ENCODE results near the gene FGFR2. TPM values are rescaled to one million over a fixed set of nuclear protein-coding genes. Genes with fewer than 3 reads are reported as not detected.

The FGFR2 gene
- polyA plus RNA-seq, 1 donor = 115 TPM

DNA sequence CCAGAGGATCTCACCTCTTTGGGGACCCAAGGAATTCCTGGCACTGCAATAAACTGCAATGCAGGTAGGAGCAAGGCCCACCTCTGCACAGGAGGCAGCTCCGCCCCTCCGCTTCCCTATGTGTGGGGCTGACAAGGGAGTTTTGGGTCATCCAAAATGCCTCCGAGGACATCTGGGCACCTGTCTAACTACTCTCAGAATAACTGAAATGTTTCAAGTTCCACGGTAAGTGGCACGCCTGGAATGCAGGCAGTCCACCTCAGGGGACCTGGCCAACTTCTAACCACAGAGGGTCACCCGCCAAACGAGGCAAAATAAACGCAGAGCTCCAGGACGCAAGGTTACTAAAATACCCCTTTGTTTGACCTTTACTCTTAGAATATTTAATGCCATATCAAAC lies 102.5 kb downstream of the FGFR2 start:
- DNase-seq = no peak

DNA sequence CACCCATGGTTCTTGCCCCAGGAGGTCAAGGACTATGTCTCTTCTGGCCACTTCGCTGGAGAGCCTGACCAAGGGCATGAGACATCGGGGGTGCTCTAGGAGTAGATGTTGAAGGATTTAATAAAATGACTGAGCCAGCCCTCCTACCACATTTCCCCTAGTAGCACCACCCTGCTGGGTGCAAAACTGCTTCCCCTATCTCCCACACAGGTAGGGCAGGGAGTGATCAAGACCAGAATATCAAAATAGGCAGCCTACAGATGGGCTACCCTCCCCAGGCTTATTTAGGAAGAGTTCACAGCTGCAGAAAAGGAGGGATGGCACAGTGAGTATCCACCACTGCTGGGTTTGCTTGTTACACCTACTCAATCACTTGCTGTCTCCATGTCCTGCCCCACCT lies 103.9 kb downstream of the FGFR2 start:
- no peak for DNase-seq

DNA sequence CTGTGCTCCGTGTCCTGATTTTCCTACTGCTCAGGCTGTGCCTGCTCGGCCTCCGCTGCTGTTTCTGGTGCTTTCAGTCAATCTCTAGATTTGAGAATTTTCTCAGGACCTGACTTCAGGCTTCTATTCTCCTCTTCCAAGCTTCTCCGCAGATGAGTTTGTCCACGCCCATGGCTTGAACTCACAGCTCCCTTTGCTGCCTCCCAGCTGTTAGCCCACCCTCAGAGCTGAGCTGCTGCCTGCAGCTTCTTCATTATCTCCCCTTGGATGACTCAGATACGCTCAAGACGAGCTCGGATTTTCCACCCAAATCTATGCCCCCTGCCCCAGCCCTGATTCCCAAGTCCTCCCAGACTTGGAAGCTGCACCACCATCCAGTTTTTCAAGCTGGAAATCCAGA lies 104.7 kb downstream of the FGFR2 start:
- DNase-seq = no peak

DNA sequence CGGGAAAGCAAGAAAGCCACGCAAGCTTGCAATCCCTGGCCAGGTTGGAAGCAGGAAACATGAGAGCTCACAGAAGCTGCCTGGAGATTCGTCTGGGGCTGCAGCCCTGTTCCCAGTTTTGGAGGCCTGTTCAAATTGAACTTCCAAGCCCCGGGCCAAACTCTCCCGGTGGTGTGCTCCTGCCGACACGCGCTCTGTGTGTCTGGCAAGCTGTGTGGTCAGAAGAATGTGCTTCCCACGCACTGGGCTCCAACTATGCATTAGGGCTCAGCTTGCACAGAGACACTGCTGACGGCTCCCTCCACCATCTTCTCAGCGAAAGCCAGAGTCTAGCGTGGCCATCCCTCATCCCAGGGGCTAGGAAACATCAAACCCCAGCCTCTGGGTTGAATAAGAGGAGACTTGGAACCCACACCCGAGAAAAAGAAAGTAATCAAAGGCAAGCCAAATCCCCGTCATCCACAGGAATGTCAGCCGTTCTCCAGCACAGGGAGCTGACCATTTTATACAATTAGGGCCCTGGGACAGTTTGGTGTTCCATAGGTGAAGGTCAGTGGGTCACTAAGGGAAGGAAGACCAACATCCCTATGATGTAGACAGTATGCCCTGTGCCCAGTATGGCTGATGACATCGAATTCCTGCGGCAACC lies 107.2 kb downstream of the FGFR2 start:
- no peak for DNase-seq

DNA sequence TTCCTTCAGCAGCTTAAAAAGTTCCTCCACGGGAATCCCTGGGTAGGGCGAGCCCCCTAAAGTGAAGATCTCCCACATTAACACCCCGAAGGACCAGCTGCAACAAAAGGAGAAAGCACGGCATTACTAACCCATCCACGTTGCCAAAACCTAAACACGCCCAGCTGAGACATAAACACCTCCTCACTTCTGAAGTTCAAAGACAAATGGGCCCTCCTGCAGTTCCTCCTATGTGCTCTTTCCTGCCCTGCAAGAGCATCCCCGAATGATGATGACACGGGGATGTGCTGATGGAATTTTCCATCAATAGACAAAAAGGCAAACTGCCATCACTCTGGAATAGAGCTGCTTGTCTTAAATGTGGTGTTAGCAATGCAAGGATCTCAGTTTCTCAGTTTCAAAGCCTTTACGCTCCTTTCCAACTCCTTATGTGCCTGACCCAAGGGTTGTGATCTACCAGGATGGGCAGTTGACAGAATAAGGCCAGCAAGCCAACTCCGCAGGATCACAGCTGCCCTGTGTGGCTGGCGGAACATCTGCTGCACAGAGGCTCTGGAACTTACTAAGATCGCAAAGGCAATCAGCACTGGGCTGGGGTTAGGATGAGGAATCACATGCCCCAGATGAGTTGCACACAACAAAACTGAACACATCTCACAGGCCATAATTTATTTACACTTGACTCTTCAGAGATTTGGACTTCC lies 112.7 kb downstream of the FGFR2 start:
- DNase-seq = no peak

DNA sequence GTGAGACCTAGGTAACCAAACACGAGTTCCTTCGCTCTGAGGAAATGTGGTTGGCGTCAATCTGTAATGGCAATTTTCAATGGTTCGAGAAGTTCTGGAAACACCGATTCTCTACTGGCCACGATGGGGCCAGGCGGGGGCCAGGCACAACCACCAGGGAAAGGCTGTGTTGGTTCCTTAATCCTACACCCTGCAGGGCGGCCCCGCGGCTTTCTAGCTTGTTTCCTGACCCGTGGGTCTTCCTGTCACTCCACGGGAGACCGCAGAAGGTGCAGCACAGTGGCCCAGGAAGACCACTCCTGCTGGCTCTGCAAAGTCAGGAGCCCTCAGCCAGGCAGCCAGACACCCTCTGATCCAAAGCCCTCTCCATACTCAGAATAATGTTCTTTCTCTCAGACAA lies 113.4 kb downstream of the FGFR2 start:
- DNase-seq = no peak

DNA sequence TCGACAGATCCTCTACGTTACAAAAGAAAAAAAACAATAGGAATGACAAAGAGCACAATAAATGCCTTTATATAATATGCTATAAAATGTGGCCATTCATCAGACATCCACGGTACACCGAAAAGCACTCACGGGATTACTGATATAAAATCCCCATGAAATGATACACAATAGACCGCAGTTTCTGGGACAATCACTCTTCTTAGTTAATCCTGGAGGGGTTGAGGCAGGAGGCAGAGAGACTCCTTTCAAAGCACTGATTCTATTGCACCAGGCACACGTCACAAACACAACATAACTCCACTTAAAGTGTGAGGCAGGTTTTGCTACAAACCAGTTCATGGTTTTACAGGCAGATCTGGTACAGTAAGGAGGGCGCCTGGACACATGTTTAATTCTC lies 113.8 kb downstream of the FGFR2 start:
- DNase-seq = no peak

DNA sequence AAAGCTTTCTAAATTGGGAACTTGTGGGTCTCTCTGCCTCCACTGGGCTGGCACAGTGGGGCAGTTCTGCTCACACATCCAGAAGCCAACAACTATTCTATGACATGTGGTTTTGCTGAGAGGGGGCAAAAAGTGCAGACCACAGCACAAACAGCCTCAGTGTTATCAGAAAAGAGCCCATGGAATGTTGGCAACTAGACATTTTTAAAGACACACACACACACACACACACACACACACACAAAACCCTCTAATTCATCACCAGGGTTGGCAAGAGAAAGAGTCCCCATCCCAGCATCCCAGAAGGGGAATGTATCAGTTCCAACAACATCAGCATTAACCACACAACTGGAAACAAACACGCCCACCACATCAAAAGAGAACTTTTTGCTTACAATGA lies 117.1 kb downstream of the FGFR2 start:
- DNase-seq = no peak

DNA sequence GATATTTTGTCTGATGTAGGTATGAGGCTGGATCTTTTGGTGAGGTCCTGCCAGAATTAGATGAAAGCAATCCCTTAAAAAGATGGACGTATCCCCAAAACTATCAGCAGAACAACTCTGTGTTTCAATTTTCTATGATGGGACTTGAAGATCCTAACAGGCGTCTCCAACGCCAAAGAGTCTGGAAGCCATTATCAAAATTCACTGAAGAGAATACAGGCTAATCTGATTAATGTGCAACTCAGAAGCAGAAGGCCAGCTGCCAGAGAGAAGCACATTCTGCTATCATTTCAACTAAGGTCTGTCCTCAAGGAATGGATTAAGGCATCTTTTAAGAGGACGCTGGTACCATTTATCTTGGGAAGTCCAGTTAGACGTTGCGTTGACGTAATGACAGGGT lies 119.7 kb downstream of the FGFR2 start:
- DNase-seq = no peak

DNA sequence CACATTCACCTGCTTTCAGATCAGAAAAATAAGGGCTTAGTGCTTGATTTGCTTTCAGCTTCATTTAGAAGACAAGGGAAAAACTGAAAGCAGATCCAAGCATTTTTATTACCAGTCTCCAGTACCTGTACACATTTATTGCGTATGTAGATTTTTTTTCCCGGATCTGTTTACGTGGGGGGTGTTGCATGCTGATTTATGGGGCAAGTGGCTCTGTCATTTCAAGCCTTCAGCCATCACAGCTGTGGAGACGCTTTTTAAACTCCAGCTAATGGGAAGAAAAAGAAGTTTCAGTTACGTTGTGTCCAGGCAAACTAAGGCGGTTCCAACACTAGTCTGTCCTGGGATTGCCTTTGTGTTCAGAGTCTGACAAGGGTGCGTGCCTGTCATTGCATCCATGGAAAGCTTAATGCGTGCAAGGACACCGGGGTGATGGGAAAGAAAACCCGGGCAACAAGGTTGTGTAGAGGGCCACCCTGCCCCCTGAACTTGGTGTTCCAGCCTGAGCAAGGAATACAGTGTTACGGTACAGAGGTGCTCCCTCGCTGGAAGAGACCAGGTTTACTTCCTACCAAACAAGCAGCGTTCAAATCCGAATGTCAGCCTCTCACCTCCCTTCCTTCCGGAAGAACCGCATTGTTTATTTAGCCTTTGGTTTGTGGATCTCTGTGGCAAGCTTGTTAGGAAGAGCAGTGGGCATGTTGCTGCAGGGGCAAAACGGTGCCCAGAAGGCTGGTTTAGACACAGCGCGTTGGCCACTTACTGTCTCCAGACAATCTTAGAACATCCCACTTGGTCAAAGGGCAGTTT lies 128.2 kb downstream of the FGFR2 start:
- DNase-seq = peak; percentile 46

DNA sequence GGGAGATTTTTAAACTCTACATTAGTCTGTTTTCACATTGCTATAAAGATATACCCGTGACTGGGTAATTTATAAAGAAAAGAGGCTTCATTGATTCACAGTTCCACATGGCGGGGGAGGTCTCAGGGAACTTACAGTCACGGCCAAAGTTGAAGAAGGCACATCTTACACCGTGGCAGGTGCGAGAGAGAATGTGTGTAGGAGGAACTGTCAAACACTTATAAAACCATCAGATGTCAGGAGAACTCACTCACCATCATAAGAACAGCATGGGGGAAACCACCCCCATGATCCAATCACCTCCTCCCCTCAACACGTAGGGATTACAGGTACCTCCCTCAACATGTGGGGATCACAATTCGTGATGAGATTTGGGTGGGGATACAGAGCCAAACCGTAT lies 129.5 kb downstream of the FGFR2 start:
- no peak for DNase-seq

DNA sequence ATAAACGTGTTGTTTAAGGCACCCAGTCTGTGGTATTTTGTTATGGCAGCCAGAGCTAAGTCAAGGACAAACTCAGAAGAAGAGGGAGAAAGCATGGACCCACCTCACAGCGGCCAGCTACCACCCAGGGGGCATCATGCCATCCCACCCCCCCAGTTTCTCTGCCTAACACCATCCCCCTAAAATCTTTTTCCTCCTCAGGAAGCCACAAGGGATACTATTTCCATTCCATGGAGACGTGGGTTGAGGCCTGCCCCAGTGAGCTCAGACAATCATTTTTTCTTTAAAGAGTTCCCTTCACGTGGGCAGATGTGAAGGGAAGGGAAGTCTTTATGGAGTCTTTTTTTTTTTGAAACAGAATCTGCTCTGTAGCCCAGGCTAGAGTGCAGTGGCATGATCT lies 131.8 kb downstream of the FGFR2 start:
- no peak for DNase-seq

DNA sequence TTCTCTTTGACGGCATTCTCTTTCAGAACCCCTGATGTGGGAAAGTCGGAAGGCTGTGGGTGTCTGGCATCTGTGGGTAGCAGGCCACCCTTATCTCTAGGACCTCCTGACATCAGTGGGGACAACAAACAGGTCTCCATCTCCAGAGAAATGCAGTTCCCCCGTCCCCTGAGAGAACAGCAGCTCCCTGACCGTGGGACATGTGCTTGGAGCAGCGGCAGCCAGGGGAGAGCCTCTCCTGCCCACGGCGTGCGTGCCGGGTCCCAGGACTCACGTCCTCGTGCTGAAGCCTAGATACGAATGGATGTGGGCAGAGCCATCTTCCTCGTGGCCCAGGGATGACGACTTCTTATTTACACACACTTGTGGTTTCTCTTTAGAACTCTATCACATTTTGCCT lies 133.0 kb downstream of the FGFR2 start:
- DNase-seq = no peak

DNA sequence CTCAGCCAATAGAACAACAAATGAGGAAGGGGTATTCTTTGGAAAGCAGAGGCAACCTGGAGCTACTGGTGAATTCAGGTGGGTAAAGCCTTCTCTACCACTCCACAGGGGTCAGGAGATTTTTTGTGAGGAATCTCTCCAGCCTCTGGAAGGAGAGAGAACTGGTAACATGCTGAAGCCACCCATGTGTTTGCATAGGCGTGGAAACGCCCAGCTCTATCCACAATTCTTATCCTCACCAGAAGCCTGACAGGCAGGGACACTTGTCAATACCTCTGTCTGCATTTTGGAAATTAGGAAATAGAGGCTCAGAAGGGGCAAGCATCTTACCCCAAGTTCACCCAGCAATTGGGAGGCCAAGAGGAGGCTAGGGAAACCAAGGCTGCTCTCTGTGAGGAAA lies 133.7 kb downstream of the FGFR2 start:
- no peak for DNase-seq

DNA sequence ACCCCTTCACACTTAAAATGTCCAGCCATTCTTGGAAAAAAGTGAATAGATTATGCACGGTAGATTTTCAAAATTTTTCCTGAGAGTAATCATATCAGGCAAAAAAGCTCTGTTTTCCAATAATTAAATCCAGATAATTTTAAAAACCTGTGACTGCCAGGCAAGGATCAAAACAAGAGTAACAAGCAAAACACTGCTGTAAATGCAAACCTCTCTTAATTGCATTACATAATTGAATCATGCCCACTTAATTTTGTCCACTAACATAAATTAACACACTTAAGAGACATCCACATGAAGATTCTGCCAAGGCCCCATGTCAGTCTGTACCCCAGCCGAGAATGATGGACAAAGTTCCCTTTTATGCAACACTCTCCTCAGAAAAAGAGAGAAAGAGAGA lies 135.3 kb downstream of the FGFR2 start:
- no peak for DNase-seq

DNA sequence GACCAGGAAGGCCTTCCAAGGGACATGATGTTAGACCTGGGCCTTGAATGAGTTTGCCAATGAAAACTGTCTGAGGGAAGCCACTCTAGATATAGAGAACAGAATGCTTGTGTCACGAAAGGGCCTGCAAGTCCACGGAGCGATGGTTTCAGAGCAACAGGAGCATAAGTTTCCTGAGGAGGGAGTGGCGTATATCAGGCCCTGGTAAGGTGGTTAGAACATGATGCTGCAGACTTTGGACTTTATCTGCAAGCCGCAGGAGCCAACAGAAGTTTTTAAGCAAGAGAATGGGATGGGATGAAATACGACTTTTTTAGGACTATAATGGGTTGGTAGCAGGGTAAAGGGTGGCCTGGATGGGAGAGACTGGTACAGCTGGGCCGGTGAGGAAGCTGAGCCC lies 136.0 kb downstream of the FGFR2 start:
- DNase-seq = no peak

DNA sequence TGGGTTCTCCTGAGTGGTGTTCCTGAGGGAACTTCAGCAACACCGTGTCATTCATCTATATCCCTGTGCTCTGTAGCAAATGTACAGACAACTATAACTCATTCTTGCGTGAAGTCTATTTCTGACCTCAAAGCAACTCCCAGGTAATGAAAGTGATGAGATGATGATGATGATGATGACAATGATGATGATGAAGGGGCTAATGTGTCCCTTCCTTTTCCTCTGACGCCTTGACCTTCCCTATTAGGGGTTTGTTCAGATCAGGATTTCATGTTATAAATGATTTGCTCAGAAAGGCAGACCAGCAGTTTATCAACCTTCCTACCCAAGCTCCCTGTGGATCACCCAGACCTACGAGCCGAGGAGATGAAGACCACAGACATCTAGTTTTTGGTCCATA lies 136.9 kb downstream of the FGFR2 start:
- no peak for DNase-seq

DNA sequence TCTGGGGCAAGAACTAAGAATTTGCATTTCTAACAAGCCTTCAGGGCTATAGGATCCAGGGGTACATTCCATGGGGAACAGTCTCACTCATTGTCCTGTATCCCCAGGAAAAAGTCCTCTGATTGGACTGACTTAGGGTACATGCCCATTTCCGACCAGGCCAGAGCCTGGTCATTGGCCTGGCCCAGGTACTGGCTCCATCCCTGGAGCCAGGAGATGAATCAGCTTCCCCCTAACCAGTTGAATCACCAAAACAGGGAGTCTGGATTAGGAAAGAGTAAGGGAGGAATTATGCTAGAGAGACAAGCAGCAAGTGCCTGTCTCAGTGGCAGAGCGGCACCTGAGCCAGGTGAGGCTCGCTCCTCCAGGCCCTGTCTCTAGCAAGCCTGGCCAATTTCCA lies 137.5 kb downstream of the FGFR2 start:
- no peak for DNase-seq

DNA sequence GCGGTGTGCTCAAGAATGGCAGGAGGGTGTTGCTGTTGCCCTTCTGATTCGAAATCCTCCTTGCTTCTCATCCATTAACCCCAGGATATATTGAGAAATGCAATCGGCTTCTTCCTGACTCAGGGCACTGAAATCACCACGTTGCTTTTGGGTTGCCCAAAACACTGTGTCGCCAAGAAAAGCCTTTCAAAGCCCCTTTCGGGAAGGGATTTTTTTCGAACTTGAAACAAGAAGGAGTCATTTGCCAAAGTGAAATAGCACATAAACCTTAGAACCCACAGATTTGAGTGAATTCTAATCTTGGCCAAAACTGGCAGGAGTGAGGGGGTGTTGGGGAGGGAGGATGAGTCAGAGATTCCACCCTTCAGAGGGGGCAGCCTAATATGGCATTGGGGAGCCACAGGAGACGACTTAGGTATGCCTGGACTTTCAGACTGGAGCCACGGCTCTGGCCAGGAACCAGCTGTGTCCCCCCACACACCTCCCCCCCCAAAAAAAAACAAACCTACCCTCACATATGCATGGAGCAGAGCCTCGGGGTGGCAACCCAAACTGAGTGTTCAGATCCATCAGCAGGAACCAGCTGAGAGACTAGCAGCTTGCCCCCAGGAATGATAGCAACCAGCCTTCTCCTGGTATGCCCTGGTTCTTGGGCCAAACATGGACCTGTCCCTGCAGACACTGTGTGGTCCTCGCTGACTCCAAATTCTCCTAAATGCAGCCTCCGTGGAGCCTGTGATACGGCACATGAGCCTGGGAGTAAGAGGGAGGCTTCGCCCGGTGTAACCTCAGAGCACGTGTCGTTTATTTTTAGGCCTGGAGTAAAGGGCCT lies 138.4 kb downstream of the FGFR2 start:
- DNase-seq = no peak

DNA sequence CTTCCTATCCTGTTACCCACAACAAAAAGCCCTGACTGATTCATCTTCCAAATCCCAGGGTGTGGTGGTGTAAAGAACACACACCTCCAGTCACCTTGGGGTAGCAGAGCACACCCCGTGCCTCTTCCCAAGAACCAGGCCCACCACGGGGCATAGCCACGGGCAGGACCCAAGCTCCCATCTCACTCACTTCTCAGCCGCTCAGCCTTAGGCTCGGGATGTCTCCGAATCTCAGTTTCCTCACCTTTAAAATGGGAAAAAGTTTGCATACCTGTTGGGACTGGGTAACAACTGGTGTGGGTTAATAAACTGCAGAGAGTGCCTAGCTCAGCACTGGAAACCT lies 139.0 kb downstream of the FGFR2 start:
- no peak for DNase-seq

DNA sequence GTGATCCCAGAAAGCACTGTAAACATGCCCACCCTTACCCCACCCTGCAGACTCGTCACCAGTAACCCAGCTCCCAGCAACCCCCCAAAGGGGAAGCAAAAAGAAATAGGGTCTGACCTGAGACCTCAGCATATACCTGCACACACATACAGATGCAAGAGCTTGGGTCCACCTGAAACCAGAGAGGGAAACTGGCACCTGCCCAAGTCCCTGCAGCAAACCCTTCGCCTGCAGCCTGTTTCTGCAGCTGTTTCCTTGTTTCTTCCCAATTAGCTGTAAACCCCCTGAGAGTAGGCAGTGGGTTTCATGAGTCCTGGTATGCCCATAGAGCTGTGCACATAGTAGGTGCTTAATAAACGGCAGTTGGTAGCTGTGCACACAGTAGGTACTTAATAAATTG lies 140.5 kb downstream of the FGFR2 start:
- DNase-seq = no peak

DNA sequence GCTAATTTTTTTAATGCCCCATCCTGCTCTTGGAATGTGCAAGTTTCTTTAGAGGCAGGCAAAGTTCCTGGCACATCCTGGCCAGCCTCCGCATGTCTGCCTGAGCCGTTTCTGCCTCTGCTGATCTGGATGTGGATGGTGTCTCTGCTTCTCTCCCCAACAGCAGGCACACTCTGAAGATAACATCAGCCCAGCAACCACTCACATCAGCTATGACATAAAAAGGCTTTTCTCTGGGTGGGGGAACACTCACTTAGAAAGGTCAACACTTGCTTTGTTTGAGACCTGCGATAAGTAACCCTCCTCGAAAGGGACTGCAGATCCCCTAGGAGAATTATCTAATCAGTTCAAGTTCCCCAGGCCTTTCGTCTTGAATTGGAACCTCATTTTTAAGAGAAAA lies 142.9 kb downstream of the FGFR2 start:
- no peak for DNase-seq

DNA sequence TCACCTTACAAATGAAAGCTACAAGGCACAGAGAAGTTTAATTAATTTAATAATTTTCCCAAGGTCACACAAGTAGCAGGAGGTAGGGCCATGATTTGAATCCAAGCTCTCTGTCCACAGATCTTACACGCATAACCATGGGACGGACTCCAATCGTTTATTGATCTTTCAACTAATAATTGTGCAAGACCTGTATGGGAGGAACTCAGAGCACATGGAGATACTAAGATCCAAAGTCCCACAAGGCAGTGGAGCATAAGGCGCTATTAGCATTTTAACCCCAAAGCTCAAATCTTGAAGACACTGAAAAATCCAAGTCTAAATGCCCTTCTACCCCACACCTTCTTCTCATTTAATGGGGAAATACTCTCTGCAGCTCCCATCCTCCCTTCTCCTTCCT lies 143.5 kb downstream of the FGFR2 start:
- no peak for DNase-seq
